NCI-H2196 (cell line): ENCODE data around the gene DNMBP.
"Not testable (repeated sequence)": the region's sequence is repeated elsewhere in the genome, so short reads cannot be mapped to it uniquely, and the experiment has no call there.

Experiments used
- DNase-seq: peaks from one replicate; lab custom pipeline; 2025; ENCODE audit not compliant: unreplicated experiment; lab: John Stamatoyannopoulos, UW

DNMBP gene

DNA sequence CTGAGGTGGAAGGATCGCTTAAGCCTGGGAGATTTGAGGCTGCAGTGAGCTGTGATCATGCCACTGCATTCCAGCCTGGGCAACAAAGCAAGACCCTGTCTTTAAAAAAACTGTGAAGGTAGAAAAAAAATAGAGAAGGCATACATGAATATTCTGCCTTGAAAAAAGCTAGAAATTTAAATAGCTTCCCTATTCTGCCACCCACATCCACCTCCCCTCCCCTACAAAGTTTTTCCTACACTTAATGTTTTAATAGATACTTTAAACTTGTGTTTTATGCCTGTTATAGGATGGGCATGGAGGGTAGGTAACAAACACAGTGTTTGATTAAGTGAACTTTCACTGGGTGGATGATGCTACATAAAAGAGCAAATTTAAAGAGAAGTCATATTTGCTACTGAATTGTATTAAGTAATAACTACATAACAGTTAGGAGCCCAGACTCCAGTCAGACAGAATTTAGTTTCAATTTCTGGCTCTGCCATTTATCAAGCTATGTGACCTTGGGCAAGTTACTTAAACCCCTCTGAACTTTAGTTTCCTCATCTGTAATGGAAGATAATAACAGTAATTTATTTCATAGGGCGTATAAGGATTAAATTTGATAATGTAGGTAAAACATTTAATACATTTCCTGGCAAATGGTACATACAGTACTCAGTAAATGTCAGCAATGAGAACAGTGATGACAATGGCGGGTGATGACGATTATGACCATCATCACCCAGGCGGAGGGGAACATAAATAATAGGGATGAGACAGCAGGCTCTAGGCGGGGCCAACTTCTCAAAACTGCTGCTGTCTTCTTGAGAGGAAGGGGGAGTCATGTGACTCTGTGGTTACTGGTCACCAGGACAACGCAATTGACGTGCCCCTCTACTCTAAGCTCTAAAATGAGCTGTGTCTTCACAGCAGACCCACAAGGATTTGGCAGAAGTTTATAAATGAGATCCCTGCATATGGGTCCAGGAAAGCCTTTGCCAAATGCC is 15.8 kb downstream of the DNMBP start:
- no peak for DNase-seq

GRCh38 chr10:99985637-99986036 is 24.1 kb downstream of the DNMBP start:
- DNase-seq, result not testable (repeated sequence)

- DNase-seq, result no peak
Observed at GRCh38 chr10:99984211-99985034, 25.3 kb downstream of the DNMBP start.

DNA sequence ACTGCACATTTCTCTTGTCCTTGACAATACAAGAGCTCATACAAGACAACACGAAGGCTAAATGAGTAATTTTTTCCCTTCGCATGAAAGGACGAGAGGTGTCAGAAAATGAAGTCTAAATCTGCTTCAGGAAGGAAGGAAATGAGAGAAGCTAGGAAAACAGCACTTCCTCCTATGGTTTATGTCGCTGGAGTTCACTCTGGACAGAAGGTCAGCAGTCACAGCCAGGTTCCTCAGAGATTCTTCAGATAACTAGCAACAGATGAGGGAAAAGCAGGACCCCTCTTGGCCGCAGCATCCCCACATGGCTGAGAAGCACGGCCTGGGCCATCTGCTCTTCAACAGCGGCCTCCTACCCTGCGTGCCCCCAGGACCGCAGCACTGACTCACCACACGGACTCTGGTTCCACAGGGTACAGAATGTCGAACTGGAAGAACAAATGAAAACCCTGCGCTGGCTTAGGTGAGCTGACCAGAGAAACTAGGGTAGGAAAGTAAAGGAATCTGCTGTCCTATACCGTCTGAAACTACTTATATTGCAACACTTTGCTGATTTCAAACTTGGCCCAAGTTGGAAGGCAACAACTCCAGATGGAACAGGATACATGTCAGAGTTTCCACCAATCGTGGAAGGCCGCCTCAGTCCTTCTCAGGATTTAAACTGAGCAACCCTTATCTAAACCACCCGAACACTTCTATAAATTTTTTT is 26.3 kb downstream of the DNMBP start:
- no peak for DNase-seq

- no peak for DNase-seq
Observed at GRCh38 chr10:99982728-99983127, 27.0 kb downstream of the DNMBP start.

- no peak for DNase-seq
Observed at GRCh38 chr10:99981581-99982199, 28.1 kb downstream of the DNMBP start.

DNA sequence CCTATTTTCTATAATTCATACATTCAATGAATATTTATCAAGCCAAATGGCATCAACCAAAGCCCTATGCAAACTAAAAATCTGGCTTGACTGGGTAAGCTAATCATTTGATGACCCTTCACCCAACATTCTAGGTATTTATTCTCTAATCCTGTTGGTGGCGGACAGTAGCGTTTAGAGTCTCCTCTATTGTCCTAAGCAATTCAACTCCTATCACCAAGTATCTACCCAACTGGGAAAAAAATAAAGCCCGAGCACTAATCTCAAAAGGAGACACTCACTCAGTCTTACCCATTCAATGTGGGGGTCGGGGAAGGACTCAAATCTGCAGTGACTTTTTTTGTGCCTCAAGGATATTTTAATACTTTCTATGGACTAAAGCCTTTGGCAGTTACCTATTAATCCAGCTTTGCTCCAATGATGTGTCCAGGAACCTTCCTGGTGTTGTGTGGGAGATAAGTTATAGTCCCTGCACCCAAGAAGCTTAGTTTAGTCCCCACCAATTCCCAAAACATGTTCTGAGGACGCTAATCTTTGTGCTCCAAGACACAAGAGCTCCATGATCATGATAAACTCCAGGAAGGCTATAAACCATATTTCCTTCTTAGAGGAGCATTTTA is 30.6 kb downstream of the DNMBP start:
- DNase-seq, result no peak

DNA sequence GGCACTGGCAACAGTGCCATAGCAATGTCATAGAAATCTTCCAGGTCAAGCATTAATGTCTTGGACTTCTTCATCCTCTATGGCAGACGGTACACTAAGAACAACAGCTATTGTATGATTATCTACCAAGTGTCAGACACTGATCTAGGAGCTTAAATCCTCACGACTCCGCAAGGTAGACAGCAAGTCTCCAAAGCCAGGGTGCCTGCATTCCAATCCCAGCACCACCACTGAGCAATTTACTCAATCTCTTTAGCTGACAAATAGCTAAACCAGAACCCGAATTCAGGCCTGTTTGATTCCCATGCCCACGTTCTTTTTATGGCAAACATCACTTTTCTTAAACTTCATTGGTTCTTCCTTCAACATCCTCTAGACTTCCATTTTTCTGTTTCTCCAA is 31.8 kb downstream of the DNMBP start:
- DNase-seq, result no peak

GRCh38 chr10:99976886-99977665 is 32.7 kb downstream of the DNMBP start:
- no peak for DNase-seq

DNA sequence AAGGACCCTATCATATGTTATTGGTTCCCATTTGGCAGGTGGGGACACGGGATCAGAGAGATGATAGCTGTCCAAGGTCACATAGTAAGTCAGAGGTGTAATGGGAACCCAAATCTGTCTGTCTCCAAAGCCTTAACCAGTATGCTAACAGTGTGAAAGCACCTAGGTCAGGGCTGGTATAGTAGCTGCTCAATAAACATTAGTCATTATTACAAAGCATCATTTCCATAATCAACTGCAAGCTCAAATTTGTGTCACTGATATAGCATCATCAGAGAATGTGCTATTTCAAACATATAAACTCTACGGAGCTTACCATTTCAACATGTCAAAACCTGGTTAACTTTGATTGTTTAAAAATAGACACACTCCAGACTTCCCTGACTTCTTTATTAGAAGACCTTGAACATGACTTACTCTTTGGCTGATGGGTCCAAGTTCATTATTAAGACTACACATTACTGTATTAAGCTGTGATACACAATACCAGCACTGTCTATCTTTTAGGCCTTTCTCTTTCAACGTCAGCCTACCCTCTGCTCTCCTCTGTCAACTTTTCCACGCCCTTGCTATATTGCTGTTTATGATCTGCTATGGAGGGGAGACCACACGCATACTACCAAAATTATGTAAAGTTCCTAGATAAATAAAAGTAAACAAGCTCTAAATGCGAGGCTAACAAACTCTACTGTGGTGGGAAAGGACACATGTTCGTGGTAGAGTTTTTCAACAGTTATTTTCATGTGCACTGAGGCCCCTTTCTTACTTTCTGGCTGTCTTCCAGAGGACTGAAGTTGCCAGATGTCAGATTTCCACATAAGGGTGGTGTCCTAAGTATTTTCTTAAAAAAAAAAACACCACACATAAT is 33.6 kb downstream of the DNMBP start:
- DNase-seq, result no peak

GRCh38 chr10:99975106-99975829 is 34.5 kb downstream of the DNMBP start:
- no peak for DNase-seq

- DNase-seq, result no peak
Observed at GRCh38 chr10:99973190-99973589, 36.6 kb downstream of the DNMBP start.

DNA sequence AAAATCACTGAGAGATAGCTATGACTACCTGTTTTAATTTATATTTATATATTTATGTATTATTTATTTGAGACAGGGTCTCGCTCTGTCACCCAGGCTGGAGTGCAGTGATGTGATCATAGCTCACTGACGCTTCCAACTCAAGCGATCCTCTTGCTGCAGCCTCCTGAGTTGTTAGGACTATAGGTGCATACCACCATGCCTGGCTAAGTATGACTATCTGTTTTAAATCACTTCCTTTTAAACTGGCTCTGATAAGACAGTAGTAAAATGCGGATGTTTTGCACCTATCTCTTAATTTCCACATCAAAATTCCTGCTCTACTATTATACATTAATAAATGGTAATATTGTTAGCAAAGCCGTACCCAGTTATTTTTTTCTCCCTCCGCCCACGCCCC is 41.8 kb downstream of the DNMBP start:
- DNase-seq, result no peak

- no peak for DNase-seq
Observed at GRCh38 chr10:99966306-99966705, 43.4 kb downstream of the DNMBP start.

DNA sequence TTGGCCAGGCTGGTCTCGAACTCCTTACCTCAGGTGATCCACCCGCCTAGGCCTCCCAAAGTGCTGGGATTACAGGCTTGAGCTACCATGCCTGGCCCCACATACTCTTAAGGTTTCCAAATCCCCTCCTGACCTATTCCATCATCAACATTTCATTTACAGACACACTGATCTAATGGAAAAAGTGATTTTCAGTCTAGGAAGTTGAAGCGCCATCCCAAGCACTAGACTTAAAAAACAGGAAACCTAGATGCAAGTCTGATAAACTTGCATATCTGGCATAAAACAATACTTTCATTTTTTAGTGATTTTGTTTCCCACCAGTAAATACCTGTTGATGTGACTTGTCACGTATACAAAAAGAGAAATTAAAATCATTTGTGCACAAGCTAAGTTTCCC is 44.0 kb downstream of the DNMBP start:
- DNase-seq, result no peak

DNA sequence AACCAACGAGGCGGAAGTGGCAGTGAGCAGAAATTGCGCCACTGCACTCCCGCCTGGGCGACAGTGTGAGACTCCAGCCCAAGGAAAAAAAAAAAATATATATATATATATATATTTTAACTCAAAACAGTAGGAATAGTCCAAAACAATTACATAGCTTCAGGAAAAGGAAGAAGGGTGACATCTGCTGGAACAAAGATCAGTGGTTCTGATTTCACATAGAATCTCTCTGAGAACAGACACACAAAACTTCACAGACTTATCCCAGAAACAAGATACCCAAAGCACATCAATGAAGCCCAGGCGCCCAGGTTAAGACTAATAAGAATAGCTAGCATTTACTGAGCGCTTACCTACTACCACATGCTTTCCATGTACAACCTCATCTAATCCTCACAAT is 45.0 kb downstream of the DNMBP start:
- DNase-seq, result no peak

GRCh38 chr10:99963467-99964165 is 46.1 kb downstream of the DNMBP start:
- DNase-seq, result not testable (repeated sequence)
